B cell (primary cell): Measurements from ENCODE around the gene CACNA2D4. TPM values are rescaled to one million over a fixed set of nuclear protein-coding genes. Genes with fewer than 3 reads are reported as not detected.

ENCODE experiments used
- ATAC-seq: fragments of 200-7000 bp; cut with Tn5 transposase; one replicate; pipeline ENCODE4 v1.10.0; 2021; ENCODE audit warnings: low read depth, mild to moderate bottlenecking, moderate number of reproducible peaks, moderate library complexity
- CTCF ChIA-PET: fragments of 350-600 bp; sonication (Branson Sonifier 250); formaldehyde crosslinking; loops from one replicate; lab custom pipeline; 2021; ENCODE audit warnings: antibody characterized with exemption, inconsistent platforms; lab: Charles Lee
- POLR2A ChIA-PET: fragments of 350-600 bp; sonication (Branson Sonifier 250); formaldehyde crosslinking; loops from one replicate; lab custom pipeline; 2021; ENCODE audit warnings: antibody characterized with exemption; lab: Charles Lee
- DNase-seq: peaks from one replicate; pipeline ENCODE4 v3.0.0; 2013
- H2AFZ ChIP-seq: 2 replicates; pipeline ENCODE4 v1.6.1; 2012; ENCODE audit warnings: mild to moderate bottlenecking, low read depth, low read length; ENCODE audit not compliant: insufficient read depth, poor library complexity, severe bottlenecking
- H3K27ac ChIP-seq, 2 donors: 1 replicate in 1 of 2; 2 replicates in 1 of 2; pipeline ENCODE4 v1.5.1; 2012 to 2013; ENCODE audit warnings: low read length in 2 of 2, mild to moderate bottlenecking in 2 of 2, moderate library complexity in 1 of 2
- H3K27me3 ChIP-seq, 4 experiments: fragments of 200-600 bp in 1 of 4; sonication (generic) in 1 of 4; replicated peaks in 1 of 4; 1 replicate in 2 of 4; 2 replicates in 2 of 4; pipeline versions ENCODE4 v1.6.1 to v1.7.0; 2013 to 2016; ENCODE audit warnings: low read length in 3 of 4, mild to moderate bottlenecking in 2 of 4, mixed read lengths in 1 of 4, moderate library complexity in 1 of 4; ENCODE audit not compliant: insufficient read depth in 4 of 4, control insufficient read depth in 3 of 4; ENCODE audit errors: control extremely low read depth in 1 of 4
- H3K36me3 ChIP-seq, 2 experiments: replicated peaks in 1 of 2; 1 replicate in 1 of 2; 2 replicates in 1 of 2; pipeline versions ENCODE4 v1.6.1 to v1.7.1; 2013; ENCODE audit warnings: low read length in 1 of 2; ENCODE audit not compliant: insufficient read depth in 2 of 2, control insufficient read depth in 1 of 2; ENCODE audit errors: control extremely low read depth in 1 of 2, extremely low read depth in 1 of 2
- H3K4me1 ChIP-seq, 2 donors: fragments of 200-600 bp in 1 of 2; sonication (generic) in 1 of 2; 1 replicate in 1 of 2; 2 replicates in 1 of 2; pipeline versions ENCODE4 v1.5.1 to v1.6.1; 2013 to 2017; ENCODE audit warnings: low read length in 2 of 2; ENCODE audit not compliant: control insufficient read depth in 2 of 2, insufficient read depth in 2 of 2
- H3K4me2 ChIP-seq: replicated peaks from 2 replicates; pipeline ENCODE3; 2012; ENCODE audit warnings: mild to moderate bottlenecking, low read depth, low read length; ENCODE audit not compliant: poor library complexity, severe bottlenecking
- H3K4me3 ChIP-seq, 5 experiments: fragments of 200-600 bp in 1 of 5; sonication (generic) in 1 of 5; 1 replicate in 3 of 5; 2 replicates in 2 of 5; pipeline versions ENCODE4 v1.5.1 to v1.7.0; 2011 to 2016; ENCODE audit warnings: low read length in 4 of 5, mild to moderate bottlenecking in 4 of 5, low read depth in 2 of 5, control low read depth in 1 of 5, moderate library complexity in 1 of 5; ENCODE audit not compliant: insufficient read depth in 1 of 5; ENCODE audit errors: control extremely low read depth in 1 of 5, extremely low read depth in 1 of 5
- H3K79me2 ChIP-seq: fragments of 200-600 bp; sonication (generic); one replicate; pipeline ENCODE4 v1.6.0; 2016; ENCODE audit warnings: low read length; ENCODE audit not compliant: control insufficient read depth, insufficient read depth
- H3K9ac ChIP-seq: fragments of 200-600 bp; sonication (generic); 2 replicates; pipeline ENCODE4 v1.6.1; 2017; ENCODE audit warnings: mild to moderate bottlenecking, low read length, moderate library complexity
- H3K9me3 ChIP-seq, 3 donors: one replicate each; pipeline versions ENCODE4 v1.6.1 to v1.7.1; 2013; ENCODE audit warnings: low read length in 2 of 3; ENCODE audit not compliant: control insufficient read depth in 2 of 3, insufficient read depth in 1 of 3; ENCODE audit errors: control extremely low read depth in 1 of 3
- H4K20me1 ChIP-seq: 2 replicates; pipeline ENCODE4 v1.6.0; 2012; ENCODE audit warnings: mild to moderate bottlenecking, low read length; ENCODE audit not compliant: insufficient read depth, control insufficient read depth, poor library complexity, severe bottlenecking
- H3K27ac Mint-ChIP-seq: one replicate; pipeline ENCODE4 v1.8.0; 2021; ENCODE audit warnings: mixed read lengths
- H3K27me3 Mint-ChIP-seq: one replicate; pipeline ENCODE4 v1.8.0; 2021; ENCODE audit warnings: mixed read lengths
- H3K4me1 Mint-ChIP-seq: one replicate; pipeline ENCODE4 v1.8.0; 2021; ENCODE audit warnings: mixed read lengths
- H3K4me3 Mint-ChIP-seq: one replicate; pipeline ENCODE4 v1.8.0; 2021; ENCODE audit warnings: mixed read lengths
- H3K9me3 Mint-ChIP-seq: one replicate; pipeline ENCODE4 v1.8.0; 2022; ENCODE audit warnings: mixed read lengths; ENCODE audit not compliant: insufficient read depth
- EZH2 ChIP-seq: IDR thresholded peaks from 2 replicates; pipeline ENCODE4 v1.6.1; 2012; ENCODE audit warnings: borderline replicate concordance, low read depth, mild to moderate bottlenecking, moderate library complexity, low read length; ENCODE audit not compliant: insufficient read depth, poor library complexity, severe bottlenecking
- WGBS: methylation state at CpG from one replicate; pipeline ENCODE4 v1.1.5; 2013; ENCODE audit warnings: missing lambda C conversion rate; ENCODE audit not compliant: insufficient coverage; 5-methylcytosine and 5-hydroxymethylcytosine counted together
- intact Hi-C: fragments of 100-400 bp; cut with micrococcal nuclease; formaldehyde crosslinking; loops from one replicate; pipeline ENCODE4 v1.10.0; 2022
- polyA plus RNA-seq: library from polyadenylated mRNA; depleted of rRNA; stranded (reverse); fragments of >200 nt; gene quantifications from 2 replicates; pipeline ENCODE4 v1.2.3, GENCODE V29; 2012
- total RNA-seq, 2 donors: library from RNA; stranded (reverse); fragments of 120-200 nt in 1 of 2; gene quantifications; 1 replicate in 1 of 2; 2 replicates in 1 of 2; pipeline versions ENCODE4 v1.2.3 to v1.2.4, GENCODE V29; 2013 to 2022
- TF ChIP-seq, protein P1 (sequence below): fragments of 200-600 bp; IDR thresholded peaks from one replicate; pipeline ENCODE4 v1.8.0; 2022; ENCODE audit warnings: antibody characterized with exemption, mild to moderate bottlenecking

CACNA2D4 gene
- total and polyA plus RNA-seq, 2 donors (not counting 1 experiment from before 2014, with no cell fraction given) = 6.0 to 7.4 TPM

DNA sequence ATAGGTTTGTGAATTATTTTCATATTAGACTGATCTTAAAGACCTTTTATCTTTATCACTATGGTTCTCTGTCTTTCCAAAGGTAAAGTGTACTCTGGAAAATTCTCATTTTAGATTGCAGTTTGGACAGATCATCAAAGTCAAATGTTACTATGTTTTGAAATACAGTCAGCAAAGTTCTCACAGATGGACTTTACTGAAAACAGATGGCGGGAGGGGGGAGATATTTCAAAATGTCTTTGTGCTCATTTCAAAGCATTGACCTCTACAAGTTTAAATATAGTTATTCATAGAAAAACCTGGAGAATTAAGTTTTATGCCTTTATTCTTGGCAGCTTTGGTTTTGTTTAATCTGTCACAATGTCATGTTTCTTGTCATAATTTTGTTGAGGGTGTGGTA, 149.8 kb downstream of the CACNA2D4 start:
- Mint-ChIP-seq H3K4me3 (no peak overlapping the region), H3K27ac (no peak overlapping the region)
- CTCF ChIA-PET = no interaction called here

GRCh38 chr12:1767407-1768090, 150.9 kb downstream of the CACNA2D4 start:
- H3K27me3 ChIP-seq = no peaks in the 10 kb centered on the region
- no peak overlapping the region for H3K9ac ChIP-seq
- no peaks in the 10 kb centered on the region for H3K27me3 Mint-ChIP-seq
- no CpG with 5 or more reads among the region's 1 CpG for WGBS
- H3K79me2 ChIP-seq = peaks cover 28% of the 10 kb centered on the region
- POLR2A ChIA-PET = no interaction called here
- no peaks in the 10 kb centered on the region for H3K4me1 ChIP-seq
- H3K4me3 ChIP-seq = no peak overlapping the region
- no peak overlapping the region for H3K27ac ChIP-seq
- ATAC-seq = no peak
- no peak overlapping the region for H3K27ac Mint-ChIP-seq
- H4K20me1 ChIP-seq = peaks cover 8% of the 10 kb centered on the region
- no peak overlapping the region for H3K4me2 ChIP-seq
- TF ChIP-seq, protein P1, sequence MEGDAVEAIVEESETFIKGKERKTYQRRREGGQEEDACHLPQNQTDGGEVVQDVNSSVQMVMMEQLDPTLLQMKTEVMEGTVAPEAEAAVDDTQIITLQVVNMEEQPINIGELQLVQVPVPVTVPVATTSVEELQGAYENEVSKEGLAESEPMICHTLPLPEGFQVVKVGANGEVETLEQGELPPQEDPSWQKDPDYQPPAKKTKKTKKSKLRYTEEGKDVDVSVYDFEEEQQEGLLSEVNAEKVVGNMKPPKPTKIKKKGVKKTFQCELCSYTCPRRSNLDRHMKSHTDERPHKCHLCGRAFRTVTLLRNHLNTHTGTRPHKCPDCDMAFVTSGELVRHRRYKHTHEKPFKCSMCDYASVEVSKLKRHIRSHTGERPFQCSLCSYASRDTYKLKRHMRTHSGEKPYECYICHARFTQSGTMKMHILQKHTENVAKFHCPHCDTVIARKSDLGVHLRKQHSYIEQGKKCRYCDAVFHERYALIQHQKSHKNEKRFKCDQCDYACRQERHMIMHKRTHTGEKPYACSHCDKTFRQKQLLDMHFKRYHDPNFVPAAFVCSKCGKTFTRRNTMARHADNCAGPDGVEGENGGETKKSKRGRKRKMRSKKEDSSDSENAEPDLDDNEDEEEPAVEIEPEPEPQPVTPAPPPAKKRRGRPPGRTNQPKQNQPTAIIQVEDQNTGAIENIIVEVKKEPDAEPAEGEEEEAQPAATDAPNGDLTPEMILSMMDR = no peak
- TF ChIP-seq EZH2 = no peak
- no peak overlapping the region for H3K4me3 Mint-ChIP-seq
- peaks cover 4% of the 10 kb centered on the region for H3K4me1 Mint-ChIP-seq
- H3K36me3 ChIP-seq = peaks cover 0 to 10% of the 10 kb centered on the region in 2 experiments
- H3K9me3 Mint-ChIP-seq = no peaks in the 10 kb centered on the region
- H2AFZ ChIP-seq = no peak overlapping the region
- CTCF ChIA-PET = interaction anchor here (1.4 to 2.8 kb wide), 3 partner anchors 23 to 173 kb away, joined by 6 to 10 read pairs (median 7); no protein-coding TSS in a partner anchor
- intact Hi-C loops = no loop called here
- DNase-seq = no peak
- no peaks in the 10 kb centered on the region for H3K9me3 ChIP-seq

More for the DNA sequence above, 149.8 kb downstream of the CACNA2D4 start:
- H3K36me3 ChIP-seq = peaks cover 0 to 13% of the 10 kb centered on the region in 2 experiments
- no peak overlapping the region for H3K27ac ChIP-seq
- ATAC-seq = no peak
- no peak overlapping the region for H3K4me2 ChIP-seq
- no peaks in the 10 kb centered on the region for H3K9me3 Mint-ChIP-seq
- no peaks in the 10 kb centered on the region for H3K27me3 Mint-ChIP-seq
- no peak overlapping the region for H3K4me3 ChIP-seq
- no CpG with 5 or more reads among the region's 1 CpG for WGBS
- DNase-seq = no peak
- TF ChIP-seq, protein P1 = no peak
- no peak for TF ChIP-seq EZH2
- peaks cover 4% of the 10 kb centered on the region for H3K4me1 Mint-ChIP-seq
- no peak overlapping the region for H3K9ac ChIP-seq
- H3K79me2 ChIP-seq = peaks cover 22% of the 10 kb centered on the region
- no peaks in the 10 kb centered on the region for H3K4me1 ChIP-seq
- H3K27me3 ChIP-seq = no peaks in the 10 kb centered on the region
- H4K20me1 ChIP-seq = peaks cover 8% of the 10 kb centered on the region
- no peak overlapping the region for H2AFZ ChIP-seq
- intact Hi-C loops = no loop called here
- POLR2A ChIA-PET = no interaction called here
- no peaks in the 10 kb centered on the region for H3K9me3 ChIP-seq
